Fibroblast of the aortic adventitia (primary cell): ENCODE data around the gene RBKS. TPM values are rescaled to one million over a fixed set of nuclear protein-coding genes. Genes with fewer than 3 reads are reported as not detected.
A peak's percentile ranks its signal among the peaks of the same experiment; 100 is the strongest.

Experiments
- DNase-seq: peaks from one replicate; pipeline ENCODE4 v3.0.0-alpha.2; 2010; ENCODE audit warnings: low read depth
- H3K4me3 ChIP-seq: 2 replicates; pipeline ENCODE4 v1.5.1; 2011; ENCODE audit warnings: low read depth, mild to moderate bottlenecking, control low read depth, low read length, moderate library complexity
- total RNA-seq: library from RNA; depleted of rRNA; stranded (reverse); fragments of >200 nt; gene quantifications from 2 replicates; pipeline ENCODE4 v1.2.3, GENCODE V29; 2012; ENCODE audit warnings: low replicate concordance
- TF ChIP-seq, protein P1 (sequence below): IDR thresholded peaks from 2 replicates; pipeline ENCODE4 v1.5.1; 2011; ENCODE audit warnings: mild to moderate bottlenecking, low read length, control low read depth, inconsistent platforms; ENCODE audit not compliant: insufficient read depth

The RBKS gene
- total RNA-seq, 1 donor = 1.4 TPM

DNA sequence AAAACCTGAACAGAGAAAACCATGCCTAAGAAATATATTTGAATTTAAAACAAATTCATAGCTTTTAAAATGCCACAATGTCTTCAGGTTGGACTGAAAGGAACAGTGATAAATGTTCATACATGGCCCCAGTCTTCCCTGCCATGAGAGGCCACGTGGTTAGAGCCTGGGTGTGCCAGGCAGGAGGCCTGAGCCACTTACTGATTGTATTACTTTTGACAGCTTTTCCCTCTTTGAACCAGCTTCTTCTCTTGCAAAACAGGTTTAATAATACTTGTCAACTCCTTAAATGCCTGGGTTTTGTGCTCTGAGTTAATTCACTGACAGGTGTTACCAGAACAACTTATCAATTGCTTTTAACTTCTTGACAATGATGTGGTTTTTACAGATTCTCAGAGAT is 27.0 kb downstream of the RBKS start:
- no peak for DNase-seq
- TF ChIP-seq, protein P1, sequence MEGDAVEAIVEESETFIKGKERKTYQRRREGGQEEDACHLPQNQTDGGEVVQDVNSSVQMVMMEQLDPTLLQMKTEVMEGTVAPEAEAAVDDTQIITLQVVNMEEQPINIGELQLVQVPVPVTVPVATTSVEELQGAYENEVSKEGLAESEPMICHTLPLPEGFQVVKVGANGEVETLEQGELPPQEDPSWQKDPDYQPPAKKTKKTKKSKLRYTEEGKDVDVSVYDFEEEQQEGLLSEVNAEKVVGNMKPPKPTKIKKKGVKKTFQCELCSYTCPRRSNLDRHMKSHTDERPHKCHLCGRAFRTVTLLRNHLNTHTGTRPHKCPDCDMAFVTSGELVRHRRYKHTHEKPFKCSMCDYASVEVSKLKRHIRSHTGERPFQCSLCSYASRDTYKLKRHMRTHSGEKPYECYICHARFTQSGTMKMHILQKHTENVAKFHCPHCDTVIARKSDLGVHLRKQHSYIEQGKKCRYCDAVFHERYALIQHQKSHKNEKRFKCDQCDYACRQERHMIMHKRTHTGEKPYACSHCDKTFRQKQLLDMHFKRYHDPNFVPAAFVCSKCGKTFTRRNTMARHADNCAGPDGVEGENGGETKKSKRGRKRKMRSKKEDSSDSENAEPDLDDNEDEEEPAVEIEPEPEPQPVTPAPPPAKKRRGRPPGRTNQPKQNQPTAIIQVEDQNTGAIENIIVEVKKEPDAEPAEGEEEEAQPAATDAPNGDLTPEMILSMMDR = no peak
- H3K4me3 ChIP-seq = no peak overlapping the region

DNA sequence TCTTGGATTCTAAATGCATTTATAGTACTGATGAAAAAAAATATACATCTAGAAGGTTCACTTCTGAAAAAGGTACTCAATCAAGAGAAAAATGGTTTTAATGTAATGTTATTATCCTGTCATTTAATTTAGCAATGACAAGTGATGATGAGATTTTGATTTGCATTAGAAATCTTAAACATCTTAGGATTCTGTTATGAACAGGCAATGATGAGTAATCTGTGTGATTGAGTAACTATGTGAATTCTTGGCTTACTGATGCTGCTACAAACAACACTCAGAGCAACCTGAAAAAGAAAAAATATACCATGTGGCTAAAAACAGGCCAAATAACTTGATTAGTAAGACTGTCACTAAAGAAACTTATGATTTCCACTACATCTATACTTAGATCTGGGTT is 30.1 kb downstream of the RBKS start:
- peak; percentile 82 for DNase-seq
- TF ChIP-seq, protein P1 = no peak
- no peak overlapping the region for H3K4me3 ChIP-seq

DNA sequence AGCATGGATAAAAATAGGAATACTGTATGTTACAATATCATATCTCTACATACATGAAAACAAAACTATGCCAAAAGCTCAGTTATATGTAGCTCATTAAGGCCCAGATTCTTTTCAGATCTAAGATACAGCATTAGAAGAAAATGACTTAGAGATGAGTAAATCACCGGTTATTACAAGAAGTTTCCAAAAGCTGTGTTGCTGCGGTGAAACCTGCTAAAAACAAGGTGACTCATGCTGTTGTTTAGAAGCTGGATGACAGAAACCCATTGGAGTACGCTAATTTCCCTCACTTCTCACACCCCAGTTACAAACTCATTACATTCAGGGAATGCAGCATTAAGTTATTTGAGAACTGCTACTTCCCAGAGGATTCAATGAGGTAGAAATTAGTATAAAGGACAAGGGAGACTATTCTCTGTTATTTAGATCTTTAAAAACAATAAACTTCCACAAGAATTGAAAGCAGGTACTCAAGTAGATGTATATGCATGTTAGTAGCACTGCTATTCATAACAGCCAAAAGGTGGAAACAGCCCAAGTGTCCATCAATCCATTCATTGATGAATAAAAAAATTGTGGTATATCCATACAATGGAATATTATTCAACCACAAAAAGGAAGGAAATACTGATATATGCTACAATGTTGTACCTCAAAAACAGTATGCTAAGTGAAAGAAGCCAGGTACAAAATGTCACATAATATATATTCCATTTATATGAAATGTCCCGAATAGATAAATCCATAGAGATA is 32.6 kb downstream of the RBKS start:
- TF ChIP-seq, protein P1 = no peak
- DNase-seq = no peak
- H3K4me3 ChIP-seq = no peak overlapping the region

DNA sequence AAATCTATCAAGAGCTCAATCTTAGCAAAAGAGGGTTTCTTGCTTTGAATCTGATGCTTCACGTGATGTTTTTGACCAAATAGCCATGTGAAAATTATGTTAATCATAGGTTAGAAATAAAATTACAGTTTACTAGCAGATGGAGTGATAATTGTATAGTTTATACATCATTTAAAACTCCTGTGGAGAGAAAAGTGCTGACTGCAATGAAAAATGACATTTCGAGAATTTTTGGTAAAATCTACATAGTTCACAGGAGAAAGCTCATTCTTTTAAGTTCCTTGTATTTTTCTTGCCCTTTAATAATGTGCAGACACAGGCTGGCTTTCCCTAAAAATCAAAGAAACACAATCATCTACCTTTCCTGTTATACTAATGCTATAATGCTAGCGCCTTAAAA is 33.2 kb downstream of the RBKS start:
- no peak for DNase-seq
- H3K4me3 ChIP-seq = no peak overlapping the region
- TF ChIP-seq, protein P1 = no peak

DNA sequence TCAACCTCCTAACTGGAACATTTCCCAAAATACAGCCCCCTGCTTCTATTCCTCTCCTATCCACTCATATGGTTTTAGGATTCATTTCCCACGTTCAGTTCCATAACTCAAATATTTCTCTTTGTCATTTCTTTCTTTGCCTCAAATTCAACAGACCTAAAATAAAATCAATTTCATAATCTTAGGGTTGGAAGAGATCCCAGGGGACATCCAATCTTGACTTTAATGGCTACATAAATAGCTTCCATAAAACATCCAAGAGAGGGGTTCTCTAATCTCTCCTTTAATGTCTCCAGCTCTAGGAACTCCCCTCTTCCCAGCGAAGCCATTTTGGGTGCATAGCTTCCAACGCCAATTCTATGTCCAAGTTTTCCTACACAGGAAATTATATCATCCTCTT is 33.8 kb downstream of the RBKS start:
- TF ChIP-seq, protein P1 = no peak
- no peak overlapping the region for H3K4me3 ChIP-seq
- peak; percentile 41 for DNase-seq

- DNase-seq = peak; percentile 73
- TF ChIP-seq, protein P1 = no peak
- no peak overlapping the region for H3K4me3 ChIP-seq
Observed at GRCh38 chr2:27855476-27855875, 34.7 kb downstream of the RBKS start.

- DNase-seq = no peak
- TF ChIP-seq, protein P1 = no peak
- no peak overlapping the region for H3K4me3 ChIP-seq
Observed at GRCh38 chr2:27854229-27854862, 35.8 kb downstream of the RBKS start.
